GM13976 (cell line): Measurements from ENCODE around the gene MAP4K2.
"Not testable (repeated sequence)": the region's sequence is repeated elsewhere in the genome, so short reads cannot be mapped to it uniquely, and the experiment has no call there.

ENCODE experiments used
- DNase-seq: peaks from one replicate; pipeline ENCODE4 v3.0.0; 2012; ENCODE audit warnings: low spot score
- in situ Hi-C: fragments of 300-500 bp; cut with MboI; formaldehyde crosslinking; loops from one replicate; pipeline ENCODE4 v1.12.0; 2022; ENCODE audit warnings: low sequenced_read_pairs, mixed read lengths, inconsistent platforms; ENCODE audit not compliant: unreplicated experiment
- TF ChIP-seq, protein P1 (sequence below): IDR thresholded peaks from 2 replicates; pipeline ENCODE4 v1.5.1; 2012; ENCODE audit warnings: borderline replicate concordance, mild to moderate bottlenecking; ENCODE audit not compliant: insufficient read depth; ENCODE audit errors: extremely low read depth, missing control alignments, control extremely low read depth

The MAP4K2 gene

DNA sequence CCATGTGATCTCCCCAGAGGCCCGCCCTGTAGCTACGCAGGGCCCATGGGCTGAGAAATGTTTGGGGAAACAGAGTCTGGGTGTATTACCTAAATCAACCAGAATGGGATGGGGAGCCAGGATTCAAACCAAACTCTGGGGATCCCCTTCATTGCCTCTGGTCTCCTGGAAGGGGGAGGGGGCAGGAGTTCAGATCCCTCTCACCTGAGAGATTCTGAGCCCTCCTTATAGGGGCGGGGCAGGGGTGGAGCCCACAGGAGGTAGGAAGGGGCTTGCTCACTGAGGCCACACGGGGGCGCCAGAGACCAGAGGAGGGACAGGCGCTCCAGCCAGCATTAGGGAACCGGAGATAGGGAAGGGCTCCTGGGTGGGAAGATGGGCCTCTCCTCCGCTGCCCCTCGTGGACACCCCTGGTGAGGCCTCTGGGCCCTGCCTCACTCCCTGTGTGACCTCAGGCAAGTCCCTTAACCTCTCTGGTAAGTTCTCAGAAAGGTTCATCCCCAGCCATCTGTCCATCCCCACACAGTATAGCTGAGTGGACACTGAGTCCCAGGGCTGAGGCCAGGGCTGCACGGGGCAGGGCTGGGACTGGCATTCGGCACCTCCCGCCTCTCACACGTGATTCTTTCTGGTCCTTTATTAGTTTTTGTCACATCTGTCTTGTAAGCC, 44.1 kb upstream of the MAP4K2 start:
- in situ Hi-C loops, result loop anchor here (5.0 kb wide), 1 partner anchor 45 kb away; no protein-coding TSS in a partner anchor
- DNase-seq, result peak; percentile 90
- TF ChIP-seq, protein P1, sequence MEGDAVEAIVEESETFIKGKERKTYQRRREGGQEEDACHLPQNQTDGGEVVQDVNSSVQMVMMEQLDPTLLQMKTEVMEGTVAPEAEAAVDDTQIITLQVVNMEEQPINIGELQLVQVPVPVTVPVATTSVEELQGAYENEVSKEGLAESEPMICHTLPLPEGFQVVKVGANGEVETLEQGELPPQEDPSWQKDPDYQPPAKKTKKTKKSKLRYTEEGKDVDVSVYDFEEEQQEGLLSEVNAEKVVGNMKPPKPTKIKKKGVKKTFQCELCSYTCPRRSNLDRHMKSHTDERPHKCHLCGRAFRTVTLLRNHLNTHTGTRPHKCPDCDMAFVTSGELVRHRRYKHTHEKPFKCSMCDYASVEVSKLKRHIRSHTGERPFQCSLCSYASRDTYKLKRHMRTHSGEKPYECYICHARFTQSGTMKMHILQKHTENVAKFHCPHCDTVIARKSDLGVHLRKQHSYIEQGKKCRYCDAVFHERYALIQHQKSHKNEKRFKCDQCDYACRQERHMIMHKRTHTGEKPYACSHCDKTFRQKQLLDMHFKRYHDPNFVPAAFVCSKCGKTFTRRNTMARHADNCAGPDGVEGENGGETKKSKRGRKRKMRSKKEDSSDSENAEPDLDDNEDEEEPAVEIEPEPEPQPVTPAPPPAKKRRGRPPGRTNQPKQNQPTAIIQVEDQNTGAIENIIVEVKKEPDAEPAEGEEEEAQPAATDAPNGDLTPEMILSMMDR, result peak; percentile 95

DNA sequence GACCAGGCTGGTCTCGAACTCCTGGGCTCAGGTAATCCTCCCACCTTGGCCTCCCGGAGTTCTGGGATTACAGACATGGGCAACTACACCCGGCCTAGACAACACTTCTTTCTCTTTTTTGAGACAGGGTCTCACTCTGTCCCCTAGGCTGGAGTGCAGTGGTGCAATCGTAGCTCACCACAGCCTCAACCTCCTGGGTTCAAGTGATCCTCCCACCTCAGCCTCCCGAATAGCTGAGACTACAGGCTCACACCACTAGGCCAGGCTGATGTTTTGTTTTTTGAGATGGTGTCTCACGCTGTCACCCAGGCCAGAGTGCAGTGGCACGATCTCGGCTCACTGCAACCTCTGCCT, 42.7 kb upstream of the MAP4K2 start:
- in situ Hi-C loops, result loop anchor here (5.0 kb wide), 1 partner anchor 47 kb away; no protein-coding TSS in a partner anchor

DNA sequence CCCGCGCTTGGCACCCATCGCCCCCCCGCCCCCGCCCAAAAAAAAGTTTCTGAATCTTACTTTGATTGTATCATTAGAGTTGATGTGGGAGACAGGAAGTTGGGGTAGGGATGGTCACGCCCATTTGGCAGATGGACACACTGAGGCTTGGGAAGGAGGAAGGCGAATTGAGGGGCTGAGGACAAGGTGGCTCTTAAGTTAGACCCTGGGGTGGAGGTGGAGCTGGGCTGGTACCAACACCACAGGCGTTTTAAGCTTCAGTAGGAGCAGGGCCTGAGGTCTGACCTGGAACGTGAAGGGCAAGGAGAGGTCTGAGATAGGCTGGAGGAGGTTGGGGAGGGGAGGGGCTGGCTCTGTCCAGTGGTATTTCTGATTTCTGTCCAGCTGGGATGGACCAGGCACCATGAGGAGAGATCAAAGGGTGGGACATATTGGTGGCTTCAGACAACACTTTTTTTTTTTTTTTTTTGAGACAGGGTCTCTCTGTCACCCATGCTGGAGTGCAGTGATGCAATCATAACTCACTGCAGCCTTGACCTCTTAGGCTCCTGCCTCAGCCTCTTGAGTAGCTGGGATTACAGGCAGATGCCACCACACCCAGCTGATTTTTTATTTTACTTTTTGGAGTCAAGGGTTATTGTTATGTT, 42.2 kb upstream of the MAP4K2 start:
- DNase-seq, result no peak
- in situ Hi-C loops, result loop anchor here (5.0 kb wide), 1 partner anchor 47 kb away; no protein-coding TSS in a partner anchor
- TF ChIP-seq, protein P1, result no peak

More for the DNA sequence above, 42.7 kb upstream of the MAP4K2 start:
- DNase-seq, result not testable (repeated sequence)

DNA sequence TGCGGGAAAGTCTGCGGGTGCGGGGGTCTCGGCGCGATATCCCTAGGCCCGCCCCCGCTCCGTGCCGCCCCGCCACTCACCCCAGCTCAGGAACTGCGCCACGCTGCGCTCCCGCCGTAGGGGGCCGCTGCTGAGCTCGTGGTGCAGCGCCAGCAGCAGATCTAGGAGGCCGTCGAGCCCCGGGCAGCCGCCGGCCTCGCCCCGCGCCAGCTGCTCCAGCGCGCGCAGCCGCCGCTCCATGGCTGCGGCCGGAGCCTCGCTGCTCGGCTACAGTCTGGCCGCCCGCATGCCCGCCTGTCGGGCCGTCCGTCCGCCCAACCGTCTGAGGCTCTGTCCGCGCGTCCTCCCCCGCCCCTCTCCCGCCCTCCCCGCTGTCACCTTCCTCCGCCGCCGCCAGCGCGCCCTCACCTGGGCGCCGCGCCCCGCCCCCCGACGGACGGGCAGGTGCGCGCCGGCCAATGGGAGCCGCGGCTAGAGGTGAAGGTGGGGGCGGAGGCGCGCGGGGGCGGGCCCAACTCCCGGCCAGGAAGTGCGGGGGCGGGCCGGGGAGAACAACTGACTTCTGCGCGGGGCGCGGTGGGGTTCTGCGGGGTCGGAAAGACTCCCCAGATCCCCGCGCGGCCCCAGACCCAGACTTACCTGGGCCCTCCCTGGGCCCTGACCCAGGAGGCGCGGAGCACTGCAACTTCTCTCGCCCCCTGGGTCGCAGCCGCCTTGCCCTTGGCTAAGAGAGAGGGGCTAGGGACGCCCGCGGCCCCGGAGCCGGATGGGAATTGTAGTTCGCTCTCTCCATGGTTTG, 41.5 kb upstream of the MAP4K2 start, which contains the start of gene CDC42BPG:
Gene CDC42BPG (minus strand): TSS at position 324 of the 799 bp plus-strand sequence. CDS start 84 bp downstream, at position 240.
- in situ Hi-C loops, result loop anchor here (5.0 kb wide), 1 partner anchor 48 kb away; no protein-coding TSS in a partner anchor
- peak; percentile 88 for DNase-seq
- TF ChIP-seq, protein P1, result peak; percentile 84

DNA sequence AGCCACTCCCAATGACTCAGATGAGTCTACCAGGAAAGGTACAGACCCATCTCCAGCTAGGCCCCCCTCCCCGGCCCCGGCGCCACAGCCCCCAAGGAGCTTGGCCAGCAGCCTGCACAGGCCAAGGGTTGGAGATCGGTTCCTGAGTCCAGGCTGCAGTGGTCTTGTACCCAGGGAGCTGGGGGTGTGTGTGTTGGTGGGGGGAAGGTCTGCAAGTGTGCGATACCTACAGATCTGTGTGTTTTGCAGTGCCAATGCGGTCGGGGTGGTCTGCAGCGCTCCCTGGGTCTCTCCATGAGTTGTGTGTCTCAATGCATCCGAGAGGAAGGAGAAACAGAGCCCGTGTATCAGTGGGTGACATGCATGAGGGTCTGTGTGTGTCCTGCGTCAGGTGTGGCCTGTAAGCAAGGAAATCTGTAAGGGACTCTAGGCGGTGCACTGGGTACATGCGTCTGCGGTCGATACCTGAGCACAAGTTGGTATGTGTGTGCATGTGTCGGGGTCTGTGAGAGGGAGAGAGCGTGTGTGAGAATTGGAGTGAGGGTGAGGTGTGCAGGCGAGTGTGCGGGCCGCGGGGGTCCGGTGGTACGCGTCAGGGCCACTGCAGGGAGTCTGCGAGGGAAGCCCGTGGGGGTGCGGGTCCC, 40.8 kb upstream of the MAP4K2 start:
- no peak for DNase-seq
- TF ChIP-seq, protein P1, result no peak

DNA sequence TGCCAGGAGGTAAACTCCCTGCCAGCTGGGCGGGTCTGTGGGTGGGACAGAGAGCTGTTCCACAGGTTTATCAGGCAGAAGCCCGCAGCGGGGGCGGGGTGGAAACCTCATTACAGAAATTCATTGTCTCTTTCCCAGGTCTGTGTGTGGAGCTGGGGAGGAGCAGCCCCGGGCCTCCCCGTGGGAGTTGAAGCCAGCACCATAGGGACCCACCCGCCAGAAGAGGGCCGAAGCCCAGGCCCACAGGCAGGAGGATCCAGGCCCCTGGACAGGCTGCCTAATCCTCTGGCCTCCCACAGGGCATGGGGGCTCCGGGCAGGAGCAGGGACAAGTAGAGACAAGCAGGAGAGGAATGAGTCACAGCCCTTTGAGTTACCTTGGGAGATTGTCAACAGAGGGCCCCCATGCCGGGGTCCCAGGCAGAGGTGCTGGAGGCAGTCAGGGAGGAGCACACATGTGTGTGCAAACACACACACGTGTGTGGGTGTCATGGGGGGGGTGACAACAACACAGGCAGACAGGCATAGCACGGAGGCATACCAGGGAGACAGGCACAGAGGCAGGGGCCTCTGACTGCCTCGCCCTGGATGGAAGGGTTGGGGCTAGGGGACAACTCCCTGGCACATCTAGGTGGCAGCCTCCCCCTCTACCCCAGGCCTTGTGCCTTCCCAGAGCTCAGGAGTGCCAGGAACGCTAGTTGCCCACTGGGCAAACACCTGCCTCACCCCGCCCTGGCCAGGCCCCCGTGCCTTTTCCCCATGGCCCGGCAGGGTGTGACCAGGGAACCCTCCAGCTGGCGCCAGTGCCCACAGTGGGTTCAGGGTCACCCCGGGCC, 40.1 kb upstream of the MAP4K2 start:
- in situ Hi-C loops, result no loop called here

More for the DNA sequence above, 40.8 kb upstream of the MAP4K2 start:
- in situ Hi-C loops, result no loop called here

More for the DNA sequence above, 40.1 kb upstream of the MAP4K2 start:
- no peak for DNase-seq
- TF ChIP-seq, protein P1, result no peak
